Neural cell (in vitro differentiated cells): Measurements from ENCODE around the gene SLC45A1. TPM values are rescaled to one million over a fixed set of nuclear protein-coding genes. Genes with fewer than 3 reads are reported as not detected.

Experiments used
- H2AFZ ChIP-seq: fragments of 200-600, 300-800 bp; sonication (generic), shearing (Covaris generic); 2 replicates; pipeline ENCODE4 v1.6.0; 2014; ENCODE audit warnings: low read depth, mild to moderate bottlenecking, antibody characterized with exemption, low read length, moderate library complexity
- H3F3A ChIP-seq: fragments of 200-600 bp; shearing (Covaris generic); 2 replicates; pipeline ENCODE4 v1.6.1; 2016; ENCODE audit warnings: mild to moderate bottlenecking, moderate library complexity, mixed read lengths, antibody characterized with exemption, low read length; ENCODE audit not compliant: insufficient read depth, poor library complexity, severe bottlenecking
- H3K27ac ChIP-seq: fragments of 200-600, 300-800 bp; sonication (generic), shearing (Covaris generic); 2 replicates; pipeline ENCODE4 v1.5.1; 2014; ENCODE audit warnings: mild to moderate bottlenecking, low read length, moderate library complexity
- H3K27me3 ChIP-seq: fragments of 300-800, 200-600 bp; sonication (generic), shearing (Covaris generic); 2 replicates; pipeline ENCODE4 v1.6.0; 2014; ENCODE audit warnings: mild to moderate bottlenecking, low read depth, low read length, moderate library complexity; ENCODE audit not compliant: insufficient read depth
- H3K36me3 ChIP-seq: fragments of 300-800, 200-600 bp; sonication (generic), shearing (Covaris generic); 2 replicates; pipeline ENCODE4 v1.5.1; 2014; ENCODE audit warnings: mild to moderate bottlenecking, antibody characterized with exemption, low read length, moderate library complexity; ENCODE audit not compliant: insufficient read depth
- H3K4me2 ChIP-seq: fragments of 300-800, 200-600 bp; sonication (generic), shearing (Covaris generic); 2 replicates; pipeline ENCODE4 v1.6.0; 2014; ENCODE audit warnings: mild to moderate bottlenecking, low read length
- H3K4me3 ChIP-seq: fragments of 300-800, 200-600 bp; sonication (generic), shearing (Covaris generic); 2 replicates; pipeline ENCODE4 v1.5.1; 2014; ENCODE audit warnings: mild to moderate bottlenecking, low read length, moderate library complexity
- H3K79me2 ChIP-seq: fragments of 200-600 bp; shearing (Covaris generic); replicated peaks from 2 replicates; pipeline ENCODE4 v1.6.0; 2014; ENCODE audit warnings: mild to moderate bottlenecking, low read length, moderate library complexity; ENCODE audit not compliant: insufficient read depth
- H3K9ac ChIP-seq: fragments of 300-800, 200-600 bp; sonication (generic), shearing (Covaris generic); 2 replicates; pipeline ENCODE4 v1.6.1; 2016; ENCODE audit warnings: mild to moderate bottlenecking, low read length, mixed read lengths
- H3K9me2 ChIP-seq: fragments of 200-600 bp; shearing (Covaris generic); 2 replicates; pipeline ENCODE4 v1.6.1; 2016; ENCODE audit warnings: mild to moderate bottlenecking, low read length, mixed read lengths; ENCODE audit not compliant: insufficient read depth
- H3K9me3 ChIP-seq: fragments of 200-600, 300-800 bp; sonication (generic), shearing (Covaris generic); 2 replicates; pipeline ENCODE4 v1.6.1; 2016; ENCODE audit warnings: mild to moderate bottlenecking, mixed run types, low read length, moderate library complexity, mixed read lengths
- H4K20me1 ChIP-seq: fragments of 200-600 bp; shearing (Covaris generic); 2 replicates; pipeline ENCODE4 v1.6.1; 2016; ENCODE audit warnings: mild to moderate bottlenecking, mixed run types; ENCODE audit not compliant: insufficient read depth
- EP300 ChIP-seq: fragments of 450-650 bp; conservative IDR thresholded peaks from 2 replicates; pipeline ENCODE4 v1.6.1; 2014; ENCODE audit warnings: antibody characterized with exemption, mild to moderate bottlenecking, moderate library complexity; ENCODE audit not compliant: poor library complexity, severe bottlenecking
- EZH2 ChIP-seq: fragments of 200-600, 300-800 bp; shearing (Covaris generic), sonication (generic); IDR thresholded peaks from 2 replicates; pipeline ENCODE4 v1.6.1; 2014; ENCODE audit warnings: antibody characterized with exemption, low read length, borderline replicate concordance, mild to moderate bottlenecking; ENCODE audit not compliant: insufficient read depth, poor library complexity, severe bottlenecking
- MXI1 ChIP-seq: fragments of 450-650 bp; conservative IDR thresholded peaks from 2 replicates; pipeline ENCODE4 v1.6.1; 2014; ENCODE audit warnings: antibody characterized with exemption, mild to moderate bottlenecking; ENCODE audit not compliant: poor library complexity, severe bottlenecking
- POLR2AphosphoS5 ChIP-seq: IDR thresholded peaks from 2 replicates; pipeline ENCODE4 v1.6.1; 2012
- RAD21 ChIP-seq: fragments of 450-650 bp; conservative IDR thresholded peaks from 2 replicates; pipeline ENCODE4 v1.6.1; 2014; ENCODE audit warnings: antibody characterized with exemption, mild to moderate bottlenecking, moderate library complexity
- SMC3 ChIP-seq: fragments of 450-650 bp; conservative IDR thresholded peaks from 2 replicates; pipeline ENCODE4 v1.6.1; 2014; ENCODE audit warnings: antibody characterized with exemption, mild to moderate bottlenecking, moderate library complexity; ENCODE audit not compliant: poor library complexity
- TAF1 ChIP-seq: IDR thresholded peaks from 2 replicates; pipeline ENCODE4 v1.6.1; 2012; ENCODE audit warnings: low read depth
- polyA plus RNA-seq: library from polyadenylated mRNA; depleted of rRNA; stranded (reverse); fragments of >200 nt; gene quantifications from 2 replicates; pipeline ENCODE4 v1.2.3, GENCODE V29; 2014
- TF ChIP-seq, protein P1 (sequence below): IDR thresholded peaks from 2 replicates; pipeline ENCODE4 v1.6.1; 2012; ENCODE audit warnings: borderline replicate concordance
- TF ChIP-seq, protein P2 (sequence below): fragments of 450-650 bp; IDR thresholded peaks from 2 replicates; pipeline ENCODE4 v1.5.1; 2014; ENCODE audit warnings: antibody characterized with exemption, mild to moderate bottlenecking, moderate library complexity; ENCODE audit not compliant: poor library complexity, severe bottlenecking

The SLC45A1 gene
- polyA plus RNA-seq, 1 donor from 2014 or later: 7.1 TPM

DNA sequence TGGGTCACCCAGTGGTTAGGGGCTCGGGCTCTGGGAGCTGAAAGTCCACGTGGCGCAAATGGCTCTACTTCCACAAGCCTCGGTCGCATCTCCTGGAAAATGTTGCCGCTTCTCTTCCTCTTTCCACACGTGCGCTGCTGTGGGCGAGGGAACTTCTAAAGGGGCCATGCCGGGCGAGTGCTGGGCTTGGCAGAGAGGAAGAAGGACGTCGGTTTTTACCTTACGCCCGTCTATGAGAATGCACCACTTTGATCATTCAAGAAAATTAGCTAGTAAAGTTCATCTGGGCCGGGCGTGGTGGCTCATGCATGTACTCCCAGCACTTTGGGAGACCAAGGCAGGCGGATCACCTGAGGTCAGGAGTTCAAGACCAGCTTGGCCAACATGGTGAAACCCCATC is 10.4 kb downstream of the SLC45A1 start:
- peaks cover 14% of the 10 kb centered on the region for H3K36me3 ChIP-seq

DNA sequence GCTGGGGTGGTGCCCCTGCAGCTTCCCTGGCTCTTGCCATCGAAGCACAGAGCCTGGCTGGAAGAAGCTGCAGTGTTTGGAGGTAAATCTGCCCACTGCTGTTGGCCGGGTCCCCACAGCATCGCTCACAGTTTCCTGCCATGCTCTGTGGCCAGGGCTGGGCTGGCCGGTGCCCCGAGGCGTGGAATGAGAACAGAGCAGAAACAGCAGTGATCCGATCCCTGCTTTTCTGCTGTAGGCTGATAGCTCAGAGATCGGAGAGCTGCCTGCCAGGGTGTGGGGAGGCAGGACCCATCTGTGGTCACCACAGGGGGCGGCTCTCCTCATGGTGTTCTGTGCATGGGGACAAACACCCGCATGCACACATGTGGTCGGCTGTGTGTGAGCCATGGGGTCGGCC is 11.5 kb downstream of the SLC45A1 start:
- no peaks in the 10 kb centered on the region for H3K27me3 ChIP-seq
- H3K9me2 ChIP-seq: no peaks in the 10 kb centered on the region
- H4K20me1 ChIP-seq: no peaks in the 10 kb centered on the region
- no peak overlapping the region for H3K4me3 ChIP-seq
- no peaks in the 10 kb centered on the region for H3K79me2 ChIP-seq
- no peak overlapping the region for H3K27ac ChIP-seq
- peaks cover 21% of the 10 kb centered on the region for H3K36me3 ChIP-seq
- no peak overlapping the region for H3K9ac ChIP-seq
- no peak overlapping the region for H2AFZ ChIP-seq
- no peak overlapping the region for H3K4me2 ChIP-seq
- no peaks in the 10 kb centered on the region for H3K9me3 ChIP-seq
- TF ChIP-seq EZH2: no peak
- TF ChIP-seq POLR2AphosphoS5: no peak
- TF ChIP-seq TAF1: no peak
- no peak for TF ChIP-seq EP300
- TF ChIP-seq RAD21: no peak
- no peak for TF ChIP-seq SMC3
- TF ChIP-seq, protein P1, sequence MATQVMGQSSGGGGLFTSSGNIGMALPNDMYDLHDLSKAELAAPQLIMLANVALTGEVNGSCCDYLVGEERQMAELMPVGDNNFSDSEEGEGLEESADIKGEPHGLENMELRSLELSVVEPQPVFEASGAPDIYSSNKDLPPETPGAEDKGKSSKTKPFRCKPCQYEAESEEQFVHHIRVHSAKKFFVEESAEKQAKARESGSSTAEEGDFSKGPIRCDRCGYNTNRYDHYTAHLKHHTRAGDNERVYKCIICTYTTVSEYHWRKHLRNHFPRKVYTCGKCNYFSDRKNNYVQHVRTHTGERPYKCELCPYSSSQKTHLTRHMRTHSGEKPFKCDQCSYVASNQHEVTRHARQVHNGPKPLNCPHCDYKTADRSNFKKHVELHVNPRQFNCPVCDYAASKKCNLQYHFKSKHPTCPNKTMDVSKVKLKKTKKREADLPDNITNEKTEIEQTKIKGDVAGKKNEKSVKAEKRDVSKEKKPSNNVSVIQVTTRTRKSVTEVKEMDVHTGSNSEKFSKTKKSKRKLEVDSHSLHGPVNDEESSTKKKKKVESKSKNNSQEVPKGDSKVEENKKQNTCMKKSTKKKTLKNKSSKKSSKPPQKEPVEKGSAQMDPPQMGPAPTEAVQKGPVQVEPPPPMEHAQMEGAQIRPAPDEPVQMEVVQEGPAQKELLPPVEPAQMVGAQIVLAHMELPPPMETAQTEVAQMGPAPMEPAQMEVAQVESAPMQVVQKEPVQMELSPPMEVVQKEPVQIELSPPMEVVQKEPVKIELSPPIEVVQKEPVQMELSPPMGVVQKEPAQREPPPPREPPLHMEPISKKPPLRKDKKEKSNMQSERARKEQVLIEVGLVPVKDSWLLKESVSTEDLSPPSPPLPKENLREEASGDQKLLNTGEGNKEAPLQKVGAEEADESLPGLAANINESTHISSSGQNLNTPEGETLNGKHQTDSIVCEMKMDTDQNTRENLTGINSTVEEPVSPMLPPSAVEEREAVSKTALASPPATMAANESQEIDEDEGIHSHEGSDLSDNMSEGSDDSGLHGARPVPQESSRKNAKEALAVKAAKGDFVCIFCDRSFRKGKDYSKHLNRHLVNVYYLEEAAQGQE: no peak
- TF ChIP-seq, protein P2, sequence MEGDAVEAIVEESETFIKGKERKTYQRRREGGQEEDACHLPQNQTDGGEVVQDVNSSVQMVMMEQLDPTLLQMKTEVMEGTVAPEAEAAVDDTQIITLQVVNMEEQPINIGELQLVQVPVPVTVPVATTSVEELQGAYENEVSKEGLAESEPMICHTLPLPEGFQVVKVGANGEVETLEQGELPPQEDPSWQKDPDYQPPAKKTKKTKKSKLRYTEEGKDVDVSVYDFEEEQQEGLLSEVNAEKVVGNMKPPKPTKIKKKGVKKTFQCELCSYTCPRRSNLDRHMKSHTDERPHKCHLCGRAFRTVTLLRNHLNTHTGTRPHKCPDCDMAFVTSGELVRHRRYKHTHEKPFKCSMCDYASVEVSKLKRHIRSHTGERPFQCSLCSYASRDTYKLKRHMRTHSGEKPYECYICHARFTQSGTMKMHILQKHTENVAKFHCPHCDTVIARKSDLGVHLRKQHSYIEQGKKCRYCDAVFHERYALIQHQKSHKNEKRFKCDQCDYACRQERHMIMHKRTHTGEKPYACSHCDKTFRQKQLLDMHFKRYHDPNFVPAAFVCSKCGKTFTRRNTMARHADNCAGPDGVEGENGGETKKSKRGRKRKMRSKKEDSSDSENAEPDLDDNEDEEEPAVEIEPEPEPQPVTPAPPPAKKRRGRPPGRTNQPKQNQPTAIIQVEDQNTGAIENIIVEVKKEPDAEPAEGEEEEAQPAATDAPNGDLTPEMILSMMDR: no peak
- TF ChIP-seq MXI1: no peak
- H3F3A ChIP-seq: no peaks in the 10 kb centered on the region

More for the DNA sequence above, 10.4 kb downstream of the SLC45A1 start:
- Histone ChIP-seq H3K4me3 (no peak overlapping the region), H3K79me2 (no peaks in the 10 kb centered on the region), H3K9me3 (no peaks in the 10 kb centered on the region), H3K27me3 (no peaks in the 10 kb centered on the region), H3K4me2 (no peak overlapping the region), H4K20me1 (no peaks in the 10 kb centered on the region), H3F3A (no peaks in the 10 kb centered on the region), H2AFZ (no peak overlapping the region), H3K9me2 (no peaks in the 10 kb centered on the region), H3K27ac (no peak overlapping the region), H3K9ac (no peak overlapping the region)
- TF ChIP-seq MXI1 (no peak), EZH2 (no peak), SMC3 (no peak), POLR2AphosphoS5 (no peak), EP300 (no peak), RAD21 (no peak), TAF1 (no peak)
- TF ChIP-seq, protein P1: no peak
- TF ChIP-seq, protein P2: no peak
